Neural cell (in vitro differentiated cells): Measurements from ENCODE around the gene SLC16A10.

Source experiments
- MXI1 ChIP-seq: fragments of 450-650 bp; conservative IDR thresholded peaks from 2 replicates; pipeline ENCODE4 v1.6.1; 2014; ENCODE audit warnings: antibody characterized with exemption, mild to moderate bottlenecking; ENCODE audit not compliant: poor library complexity, severe bottlenecking
- POLR2AphosphoS5 ChIP-seq: IDR thresholded peaks from 2 replicates; pipeline ENCODE4 v1.6.1; 2012
- RAD21 ChIP-seq: fragments of 450-650 bp; conservative IDR thresholded peaks from 2 replicates; pipeline ENCODE4 v1.6.1; 2014; ENCODE audit warnings: antibody characterized with exemption, mild to moderate bottlenecking, moderate library complexity
- TF ChIP-seq, protein P1 (sequence below): fragments of 450-650 bp; IDR thresholded peaks from 2 replicates; pipeline ENCODE4 v1.5.1; 2014; ENCODE audit warnings: antibody characterized with exemption, mild to moderate bottlenecking, moderate library complexity; ENCODE audit not compliant: poor library complexity, severe bottlenecking

DNA sequence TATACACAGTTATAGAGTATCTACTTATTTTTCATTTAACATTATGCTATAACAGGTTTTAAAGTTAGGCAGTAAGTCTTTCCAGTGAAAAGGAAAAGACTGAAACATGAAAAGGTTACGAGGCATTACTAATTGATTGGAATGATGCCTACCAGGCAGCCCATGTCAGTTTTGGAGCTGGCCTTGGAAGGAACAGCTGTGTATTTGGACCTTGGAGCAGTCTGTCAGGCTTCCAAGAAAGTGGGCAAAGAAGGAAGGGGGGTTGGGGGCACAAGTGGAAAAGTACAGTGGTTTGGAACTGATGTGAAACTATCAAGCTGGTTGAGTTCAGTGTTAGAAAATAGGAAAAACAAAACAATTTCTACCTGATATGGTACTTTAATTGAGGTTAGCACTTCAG lies 41.7 kb downstream of the SLC16A10 start:
- TF ChIP-seq POLR2AphosphoS5 (no peak), MXI1 (no peak), RAD21 (no peak)
- TF ChIP-seq, protein P1, sequence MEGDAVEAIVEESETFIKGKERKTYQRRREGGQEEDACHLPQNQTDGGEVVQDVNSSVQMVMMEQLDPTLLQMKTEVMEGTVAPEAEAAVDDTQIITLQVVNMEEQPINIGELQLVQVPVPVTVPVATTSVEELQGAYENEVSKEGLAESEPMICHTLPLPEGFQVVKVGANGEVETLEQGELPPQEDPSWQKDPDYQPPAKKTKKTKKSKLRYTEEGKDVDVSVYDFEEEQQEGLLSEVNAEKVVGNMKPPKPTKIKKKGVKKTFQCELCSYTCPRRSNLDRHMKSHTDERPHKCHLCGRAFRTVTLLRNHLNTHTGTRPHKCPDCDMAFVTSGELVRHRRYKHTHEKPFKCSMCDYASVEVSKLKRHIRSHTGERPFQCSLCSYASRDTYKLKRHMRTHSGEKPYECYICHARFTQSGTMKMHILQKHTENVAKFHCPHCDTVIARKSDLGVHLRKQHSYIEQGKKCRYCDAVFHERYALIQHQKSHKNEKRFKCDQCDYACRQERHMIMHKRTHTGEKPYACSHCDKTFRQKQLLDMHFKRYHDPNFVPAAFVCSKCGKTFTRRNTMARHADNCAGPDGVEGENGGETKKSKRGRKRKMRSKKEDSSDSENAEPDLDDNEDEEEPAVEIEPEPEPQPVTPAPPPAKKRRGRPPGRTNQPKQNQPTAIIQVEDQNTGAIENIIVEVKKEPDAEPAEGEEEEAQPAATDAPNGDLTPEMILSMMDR = no peak
